ENCODE measurements around the gene PWWP2B. TPM values are rescaled to one million over a fixed set of nuclear protein-coding genes. Genes with fewer than 3 reads are reported as not detected.

PWWP2B gene
- total and polyA plus RNA-seq, 10 donors = 22.5 to 50.0 (median 28.0) TPM

DNA sequence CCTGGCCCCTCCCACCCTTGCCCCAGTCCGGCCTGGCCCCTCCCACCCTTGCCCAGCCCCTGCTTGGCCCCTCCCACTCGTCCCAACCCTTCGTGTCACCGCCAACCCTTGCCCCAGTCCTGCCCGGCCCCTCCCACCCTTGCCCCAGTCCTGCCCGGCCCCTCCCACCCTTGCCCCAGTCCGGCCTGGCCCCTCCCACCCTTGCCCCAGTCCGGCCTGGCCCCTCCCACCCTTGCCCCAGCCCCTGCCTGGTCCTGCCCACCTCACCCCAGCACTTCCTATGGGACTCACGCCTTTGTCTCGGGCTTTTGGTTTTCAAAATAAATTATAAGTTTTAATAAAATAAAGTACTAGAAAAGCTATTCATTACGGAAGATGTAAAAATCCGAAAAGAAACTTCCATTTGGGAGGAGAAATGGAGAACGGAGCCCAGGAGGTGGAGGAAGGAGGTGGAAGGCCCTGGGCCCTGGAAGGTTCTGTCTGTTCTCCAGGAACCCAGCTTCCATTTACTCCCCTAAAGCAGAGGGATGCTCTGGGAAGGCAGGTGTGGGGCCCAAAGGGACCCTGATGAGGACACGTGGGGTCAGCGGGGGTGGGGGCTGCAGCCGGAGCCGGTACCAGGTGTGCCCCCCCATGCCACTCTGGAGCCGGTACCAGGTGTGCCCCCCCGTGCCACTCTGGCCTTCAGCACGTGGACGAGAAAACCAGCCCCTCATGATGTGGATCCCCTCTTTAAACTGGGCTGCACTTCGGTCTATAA is 52.2 kb downstream of the PWWP2B start:
- peak; percentile 85 for DNase-seq
- H3K27ac ChIP-seq = peak overlapping the region in 4 of 8 donors; percentile 54 to 91 (median 64)
- intact Hi-C loops (cut with DNase I; ENCODE audit: low total_unique reads) = no loop called here

GRCh38 chr10:132449811-132450181 is 52.8 kb downstream of the PWWP2B start:
- WGBS, 5 donors = 61 to 75% (median 71%) methylated on average over 10 to 11 of the region's 11 CpGs
- intact Hi-C loops (cut with DNase I; ENCODE audit: low total_unique reads) = loop anchor here (5.0 to 10.0 kb wide), 3 partner anchors 57 to 227 kb away; partner anchors contain the start of gene INPP5A
- DNase-seq = peak; percentile 84
- Histone ChIP-seq H3K27me3 (replicated peaks in 1 of 7) (no peaks in the 10 kb centered on the region), H3K36me3 (no peaks in the 10 kb centered on the region), H3K4me1 (peaks cover 35 to 82% (median 61%) of the 10 kb centered on the region in 6 donors), H3K27ac (peak overlapping the region in 4 of 8 donors; percentile 54 to 91 (median 64)), H3K9me3 (no peaks in the 10 kb centered on the region), H3K4me3 (no peak overlapping the region)
- no peak for TF ChIP-seq POLR2AphosphoS5 (IDR thresholded peaks at IDR 0.05)
- TF ChIP-seq, protein P1, sequence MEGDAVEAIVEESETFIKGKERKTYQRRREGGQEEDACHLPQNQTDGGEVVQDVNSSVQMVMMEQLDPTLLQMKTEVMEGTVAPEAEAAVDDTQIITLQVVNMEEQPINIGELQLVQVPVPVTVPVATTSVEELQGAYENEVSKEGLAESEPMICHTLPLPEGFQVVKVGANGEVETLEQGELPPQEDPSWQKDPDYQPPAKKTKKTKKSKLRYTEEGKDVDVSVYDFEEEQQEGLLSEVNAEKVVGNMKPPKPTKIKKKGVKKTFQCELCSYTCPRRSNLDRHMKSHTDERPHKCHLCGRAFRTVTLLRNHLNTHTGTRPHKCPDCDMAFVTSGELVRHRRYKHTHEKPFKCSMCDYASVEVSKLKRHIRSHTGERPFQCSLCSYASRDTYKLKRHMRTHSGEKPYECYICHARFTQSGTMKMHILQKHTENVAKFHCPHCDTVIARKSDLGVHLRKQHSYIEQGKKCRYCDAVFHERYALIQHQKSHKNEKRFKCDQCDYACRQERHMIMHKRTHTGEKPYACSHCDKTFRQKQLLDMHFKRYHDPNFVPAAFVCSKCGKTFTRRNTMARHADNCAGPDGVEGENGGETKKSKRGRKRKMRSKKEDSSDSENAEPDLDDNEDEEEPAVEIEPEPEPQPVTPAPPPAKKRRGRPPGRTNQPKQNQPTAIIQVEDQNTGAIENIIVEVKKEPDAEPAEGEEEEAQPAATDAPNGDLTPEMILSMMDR (IDR thresholded peaks at IDR 0.05 in 8 of 11, conservative IDR thresholded peaks at IDR 0.05 in 3 of 11) = no peak
- no peak for TF ChIP-seq POLR2A (IDR thresholded peaks at IDR 0.05)

More for the DNA sequence above, 52.2 kb downstream of the PWWP2B start:
- H3K4me3 ChIP-seq = no peak overlapping the region
- WGBS, 5 donors = 49 to 67% (median 59%) methylated on average over 16 to 22 of the region's 22 CpGs
- peaks cover 37 to 88% (median 66%) of the 10 kb centered on the region in 6 donors for H3K4me1 ChIP-seq
- H3K27me3 ChIP-seq (replicated peaks in 1 of 7) = no peaks in the 10 kb centered on the region
- H3K9me3 ChIP-seq = no peaks in the 10 kb centered on the region
- no peaks in the 10 kb centered on the region for H3K36me3 ChIP-seq
- TF ChIP-seq POLR2AphosphoS5 (IDR thresholded peaks at IDR 0.05) (no peak), POLR2A (IDR thresholded peaks at IDR 0.05) (no peak)
- TF ChIP-seq, protein P1 (IDR thresholded peaks at IDR 0.05 in 8 of 11, conservative IDR thresholded peaks at IDR 0.05 in 3 of 11) = no peak

DNA sequence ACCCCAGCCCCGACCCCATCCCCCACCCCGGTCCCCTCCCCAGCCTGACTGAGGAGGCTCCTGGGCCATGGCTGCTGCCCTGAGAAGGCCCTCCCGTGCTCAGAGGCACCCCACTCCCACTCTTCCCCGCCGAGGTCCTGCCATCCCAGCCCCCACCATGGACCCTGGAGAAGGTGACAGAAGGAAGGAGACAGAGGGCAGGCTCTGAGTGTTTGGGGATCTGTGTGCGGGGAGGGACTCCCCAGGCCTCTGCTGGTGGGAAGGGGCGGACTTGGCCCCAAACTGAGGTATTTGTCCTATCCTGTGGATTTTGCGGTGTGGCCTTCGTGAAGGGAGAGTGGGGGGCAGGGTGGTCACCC is 53.4 kb downstream of the PWWP2B start:
- Histone ChIP-seq H3K4me1 (peaks cover 35 to 76% (median 55%) of the 10 kb centered on the region in 6 donors), H3K27ac (peak overlapping the region in 3 of 8 donors; percentile 73 to 89 (median 81)), H3K4me3 (no peak overlapping the region), H3K36me3 (no peaks in the 10 kb centered on the region), H3K9me3 (no peaks in the 10 kb centered on the region), H3K27me3 (replicated peaks in 1 of 7) (no peaks in the 10 kb centered on the region)
- 73 to 91% (median 81%) methylated on average over 2 to 9 of the region's 9 CpGs for WGBS, 5 donors
- TF ChIP-seq POLR2AphosphoS5 (IDR thresholded peaks at IDR 0.05) = no peak
- TF ChIP-seq POLR2A (IDR thresholded peaks at IDR 0.05) = no peak
- TF ChIP-seq, protein P1 (IDR thresholded peaks at IDR 0.05 in 8 of 11, conservative IDR thresholded peaks at IDR 0.05 in 3 of 11) = no peak
- DNase-seq = peak; percentile 76
- intact Hi-C loops (cut with DNase I; ENCODE audit: low total_unique reads) = loop anchor here (5.0 to 10.0 kb wide), 3 partner anchors 58 to 228 kb away; partner anchors contain the start of gene INPP5A

DNA sequence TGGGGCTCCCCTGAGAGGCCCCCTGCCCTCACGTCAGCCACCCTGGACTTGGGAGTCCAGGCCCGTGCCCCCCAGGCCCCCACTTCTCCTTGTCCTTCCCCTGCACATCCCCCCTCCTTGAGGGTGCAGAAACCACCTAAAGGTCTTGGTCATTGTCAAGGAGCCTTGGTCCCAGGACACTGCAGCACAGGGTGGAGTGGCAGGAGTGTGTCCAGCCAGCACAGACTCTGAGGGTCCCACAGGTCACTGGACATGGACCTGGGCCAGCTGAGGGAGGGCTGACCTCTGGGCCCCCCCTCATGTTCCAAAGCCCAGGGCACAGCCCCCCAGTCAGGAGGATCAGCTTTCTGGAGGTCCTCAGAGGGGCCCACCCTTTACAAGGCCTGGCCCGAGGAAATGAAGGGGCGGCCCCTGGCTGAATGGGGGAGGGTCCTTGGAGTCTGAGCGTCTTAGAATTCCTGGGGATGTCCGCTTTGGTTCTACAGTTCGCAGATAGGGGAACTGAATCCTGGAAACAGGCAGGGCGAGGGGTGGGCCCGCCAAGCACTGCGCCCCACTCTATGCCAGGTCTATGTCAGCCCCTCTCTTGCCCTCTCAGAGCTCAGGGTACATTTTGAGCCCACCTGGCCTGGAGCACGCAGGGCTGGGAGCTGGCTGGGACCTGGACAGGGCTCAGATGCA is 54.0 kb downstream of the PWWP2B start:
- H3K4me1 ChIP-seq = peaks cover 35 to 70% (median 53%) of the 10 kb centered on the region in 6 donors
- no peak overlapping the region for H3K4me3 ChIP-seq
- DNase-seq = peak; percentile 78
- peak overlapping the region in 4 of 8 donors; percentile 14 to 89 (median 77) for H3K27ac ChIP-seq
- no peaks in the 10 kb centered on the region for H3K27me3 ChIP-seq (replicated peaks in 1 of 7)
- 70 to 86% (median 80%) methylated on average over 9 to 11 of the region's 11 CpGs for WGBS, 5 donors
- TF ChIP-seq POLR2AphosphoS5 (IDR thresholded peaks at IDR 0.05) = no peak
- TF ChIP-seq, protein P1 (IDR thresholded peaks at IDR 0.05 in 8 of 11, conservative IDR thresholded peaks at IDR 0.05 in 3 of 11) = no peak
- no peak for TF ChIP-seq POLR2A (IDR thresholded peaks at IDR 0.05)
- intact Hi-C loops (cut with DNase I; ENCODE audit: low total_unique reads) = loop anchor here (5.0 to 10.0 kb wide), 3 partner anchors 59 to 229 kb away; partner anchors contain the start of gene INPP5A
- H3K9me3 ChIP-seq = no peaks in the 10 kb centered on the region
- H3K36me3 ChIP-seq = no peaks in the 10 kb centered on the region
